ENCODE measurements around the gene NOTCH4.

NOTCH4 gene

DNA sequence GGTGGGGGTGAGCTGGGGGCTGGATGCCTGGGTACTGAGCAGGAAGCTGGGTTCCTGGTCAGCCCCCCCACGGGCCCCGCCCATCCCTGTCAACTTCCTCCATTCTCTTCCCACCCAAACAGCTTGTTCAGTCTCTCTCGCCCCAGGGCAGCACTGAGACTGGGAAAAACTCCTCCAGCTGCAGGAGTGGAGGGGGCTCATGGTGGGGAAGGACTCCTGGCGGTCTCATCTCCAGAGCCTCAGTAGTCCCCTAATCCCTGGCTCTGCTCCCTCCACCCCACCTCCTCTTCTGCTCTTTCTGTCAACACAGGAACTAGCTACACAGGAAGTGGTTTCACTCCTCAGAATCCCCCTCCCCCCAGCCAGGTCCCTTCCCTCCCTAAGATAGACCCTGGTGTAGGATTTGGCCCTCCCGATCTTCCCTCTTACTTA, 31.2 kb downstream of the NOTCH4 start, which contains the start of gene GPSM3:
GPSM3 (minus strand) TSS at position 36 of the 432 bp plus-strand sequence. CDS start 130 bp downstream, outside the sequence.
- TF ChIP-seq ZNF133 (tag by site-specific recombination; IDR thresholded peaks at IDR 0.05) (no peak), ZNF324 (tag by site-specific recombination; IDR thresholded peaks at IDR 0.05) (no peak), SP2 (tag by site-specific recombination; IDR thresholded peaks at IDR 0.05) (peak; percentile 56), HOXC10 (CRISPR knock-in tag; IDR thresholded peaks at IDR 0.05) (no peak), GLIS2 (tag by site-specific recombination; IDR thresholded peaks at IDR 0.05) (no peak), ZNF549 (tag by site-specific recombination; IDR thresholded peaks at IDR 0.05) (no peak), GLIS1 (tag by site-specific recombination; IDR thresholded peaks at IDR 0.05) (no peak), ZNF654 (tag by site-specific recombination; IDR thresholded peaks at IDR 0.05; ENCODE audit: low read depth) (no peak), ZNF426 (tag by site-specific recombination; IDR thresholded peaks at IDR 0.05) (no peak), ZNF677 (tag by site-specific recombination; IDR thresholded peaks at IDR 0.05) (no peak), ZNF184 (tag by site-specific recombination; IDR thresholded peaks at IDR 0.05) (no peak), ZFP41 (tag by site-specific recombination; IDR thresholded peaks at IDR 0.05; ENCODE audit: borderline replicate concordance) (no peak), GLI2 (tag by site-specific recombination; IDR thresholded peaks at IDR 0.05; ENCODE audit: borderline replicate concordance, low read depth) (no peak), ZNF629 (tag by site-specific recombination; IDR thresholded peaks at IDR 0.05) (no peak)
- TF ChIP-seq, protein P1, sequence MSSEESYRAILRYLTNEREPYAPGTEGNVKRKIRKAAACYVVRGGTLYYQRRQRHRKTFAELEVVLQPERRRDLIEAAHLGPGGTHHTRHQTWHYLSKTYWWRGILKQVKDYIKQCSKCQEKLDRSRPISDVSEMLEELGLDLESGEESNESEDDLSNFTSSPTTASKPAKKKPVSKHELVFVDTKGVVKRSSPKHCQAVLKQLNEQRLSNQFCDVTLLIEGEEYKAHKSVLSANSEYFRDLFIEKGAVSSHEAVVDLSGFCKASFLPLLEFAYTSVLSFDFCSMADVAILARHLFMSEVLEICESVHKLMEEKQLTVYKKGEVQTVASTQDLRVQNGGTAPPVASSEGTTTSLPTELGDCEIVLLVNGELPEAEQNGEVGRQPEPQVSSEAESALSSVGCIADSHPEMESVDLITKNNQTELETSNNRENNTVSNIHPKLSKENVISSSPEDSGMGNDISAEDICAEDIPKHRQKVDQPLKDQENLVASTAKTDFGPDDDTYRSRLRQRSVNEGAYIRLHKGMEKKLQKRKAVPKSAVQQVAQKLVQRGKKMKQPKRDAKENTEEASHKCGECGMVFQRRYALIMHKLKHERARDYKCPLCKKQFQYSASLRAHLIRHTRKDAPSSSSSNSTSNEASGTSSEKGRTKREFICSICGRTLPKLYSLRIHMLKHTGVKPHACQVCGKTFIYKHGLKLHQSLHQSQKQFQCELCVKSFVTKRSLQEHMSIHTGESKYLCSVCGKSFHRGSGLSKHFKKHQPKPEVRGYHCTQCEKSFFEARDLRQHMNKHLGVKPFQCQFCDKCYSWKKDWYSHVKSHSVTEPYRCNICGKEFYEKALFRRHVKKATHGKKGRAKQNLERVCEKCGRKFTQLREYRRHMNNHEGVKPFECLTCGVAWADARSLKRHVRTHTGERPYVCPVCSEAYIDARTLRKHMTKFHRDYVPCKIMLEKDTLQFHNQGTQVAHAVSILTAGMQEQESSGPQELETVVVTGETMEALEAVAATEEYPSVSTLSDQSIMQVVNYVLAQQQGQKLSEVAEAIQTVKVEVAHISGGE (tag by site-specific recombination; conservative IDR thresholded peaks at IDR 0.05; ENCODE audit: low read depth): peak; percentile 72
- CTCF ChIA-PET: interaction anchor here (0.6 to 1.5 kb wide), 7 partner anchors 12 to 548 kb away, joined by 3 to 7 read pairs (median 3); no protein-coding TSS in a partner anchor
- Histone ChIP-seq H3K4me3 (ENCODE audit: low read depth, low read length) (no peak within 1 kb of the TSS), H3K27ac (ENCODE audit: extremely low read depth, low read depth, low read length) (no peak within 1 kb of the TSS), H3K36me3 (ENCODE audit: control insufficient read depth in 2 of 2, insufficient read depth in 1 of 2, low read length in 2 of 2) (peaks cover 0 to 9% of the 10 kb centered on the region in 2 experiments; a peak in 1 of 3 replicates), H3K4me1 (ENCODE audit: control insufficient read depth, insufficient read depth, low read length) (peaks cover 10% of the 10 kb centered on the region), H3K9me3 (ENCODE audit: control insufficient read depth, insufficient read depth, low read depth, low read length) (no peaks in the 10 kb centered on the region)
- POLR2A ChIA-PET: interaction anchor here (1.2 kb wide), 2 partner anchors 11 to 15 kb away, joined by 3 to 9 read pairs; no protein-coding TSS in a partner anchor

DNA sequence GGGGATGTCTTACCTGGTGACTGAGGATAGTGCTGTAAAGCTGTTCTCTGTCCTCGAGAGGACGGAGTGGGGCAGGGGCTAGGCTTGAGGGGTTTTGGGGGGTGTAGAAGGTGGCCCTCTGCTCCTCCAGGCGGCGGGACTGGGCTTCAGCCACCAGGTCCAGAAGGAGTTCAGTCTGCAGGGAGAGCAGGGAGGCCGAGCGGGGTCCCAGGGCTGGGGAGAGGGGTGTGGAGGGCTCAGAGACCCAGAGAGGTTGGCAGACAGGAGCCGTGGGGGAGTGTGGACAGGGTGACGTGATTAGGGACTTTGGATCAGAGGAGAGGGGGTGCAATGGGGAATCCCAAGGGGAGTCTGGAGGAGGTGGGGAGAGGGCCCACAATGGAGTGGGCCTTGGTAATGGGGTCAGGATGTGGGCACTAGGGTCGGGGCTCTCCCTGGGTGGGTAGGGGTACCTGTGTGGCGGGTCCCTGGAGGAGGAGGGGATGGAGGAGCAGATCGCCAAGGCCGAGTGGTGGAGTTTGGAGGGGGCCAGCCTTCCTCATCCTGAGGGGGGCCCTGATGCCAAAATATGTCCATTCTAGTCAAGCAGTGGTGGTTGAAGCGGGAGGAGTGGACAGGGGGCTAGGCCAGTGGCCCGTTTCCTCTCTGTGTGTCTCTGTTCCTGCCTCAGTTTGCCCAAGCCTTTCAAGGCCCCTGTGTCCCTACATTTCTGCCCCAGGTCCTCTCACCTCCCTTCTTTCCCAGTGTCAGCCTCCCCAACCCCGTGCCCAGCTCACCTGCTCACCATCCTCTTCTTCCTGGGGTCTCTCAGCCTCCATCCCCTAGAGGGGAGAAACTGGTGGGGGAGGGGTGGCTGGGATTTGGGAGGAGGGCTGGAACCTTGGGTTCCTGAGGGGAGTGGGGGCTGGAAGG, 31.9 kb downstream of the NOTCH4 start:
- POLR2A ChIA-PET: interaction anchor here (1.2 to 2.2 kb wide), 3 partner anchors 11 to 15 kb away, joined by 3 to 18 read pairs (median 9); no protein-coding TSS in a partner anchor
- Histone ChIP-seq H3K9me3 (ENCODE audit: control insufficient read depth, insufficient read depth, low read depth, low read length) (no peaks in the 10 kb centered on the region), H3K4me1 (ENCODE audit: control insufficient read depth, insufficient read depth, low read length) (peaks cover 10% of the 10 kb centered on the region), H3K36me3 (ENCODE audit: control insufficient read depth in 2 of 2, insufficient read depth in 1 of 2, low read length in 2 of 2) (peaks cover 0 to 16% of the 10 kb centered on the region in 2 experiments; a peak in 1 of 3 replicates), H3K4me3 (ENCODE audit: low read depth, low read length) (no peak overlapping the region), H3K27ac (ENCODE audit: extremely low read depth, low read depth, low read length) (no peak overlapping the region)
- CTCF ChIA-PET: interaction anchor here (1.0 to 1.5 kb wide), 4 partner anchors 23 to 73 kb away, joined by 3 to 7 read pairs (median 4); no protein-coding TSS in a partner anchor
- TF ChIP-seq ZNF629 (tag by site-specific recombination; IDR thresholded peaks at IDR 0.05) (no peak), ZBTB17 (tag by site-specific recombination; IDR thresholded peaks at IDR 0.05) (no peak), ZSCAN30 (tag by site-specific recombination; IDR thresholded peaks at IDR 0.05) (no peak), TCF7L2 (IDR thresholded peaks at IDR 0.05; ENCODE audit: borderline replicate concordance, low read depth, low read length) (no peak), ZNF76 (tag by site-specific recombination; IDR thresholded peaks at IDR 0.05; ENCODE audit: borderline replicate concordance, low read depth) (no peak), ZNF48 (tag by site-specific recombination; IDR thresholded peaks at IDR 0.05) (no peak), ZBTB21 (tag by site-specific recombination; IDR thresholded peaks at IDR 0.05) (no peak)
- TF ChIP-seq, protein P2, sequence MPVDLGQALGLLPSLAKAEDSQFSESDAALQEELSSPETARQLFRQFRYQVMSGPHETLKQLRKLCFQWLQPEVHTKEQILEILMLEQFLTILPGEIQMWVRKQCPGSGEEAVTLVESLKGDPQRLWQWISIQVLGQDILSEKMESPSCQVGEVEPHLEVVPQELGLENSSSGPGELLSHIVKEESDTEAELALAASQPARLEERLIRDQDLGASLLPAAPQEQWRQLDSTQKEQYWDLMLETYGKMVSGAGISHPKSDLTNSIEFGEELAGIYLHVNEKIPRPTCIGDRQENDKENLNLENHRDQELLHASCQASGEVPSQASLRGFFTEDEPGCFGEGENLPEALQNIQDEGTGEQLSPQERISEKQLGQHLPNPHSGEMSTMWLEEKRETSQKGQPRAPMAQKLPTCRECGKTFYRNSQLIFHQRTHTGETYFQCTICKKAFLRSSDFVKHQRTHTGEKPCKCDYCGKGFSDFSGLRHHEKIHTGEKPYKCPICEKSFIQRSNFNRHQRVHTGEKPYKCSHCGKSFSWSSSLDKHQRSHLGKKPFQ (tag by site-specific recombination; IDR thresholded peaks at IDR 0.05): no peak

Data from HEK293 (cell line).